PC-9 (cell line): Measurements from ENCODE around the gene ZNF688. TPM values are rescaled to one million over a fixed set of nuclear protein-coding genes. Genes with fewer than 3 reads are reported as not detected.

Source experiments
- BruUV-seq: library from RNA; stranded (reverse); fragments of 400-500 nt; replicated peaks from 2 replicates; lab custom pipeline; 2021; lab: Mats Ljungman, UMichigan
- CTCF ChIA-PET: fragments of 300-600 bp; sonication (Branson Sonifier 250); formaldehyde crosslinking; loops from one replicate; lab custom pipeline; 2022; ENCODE audit warnings: antibody characterized with exemption; lab: Charles Lee
- POLR2A ChIA-PET: fragments of 300-600 bp; sonication (Branson Sonifier 250); formaldehyde crosslinking; loops from one replicate; lab custom pipeline; 2022; ENCODE audit warnings: antibody characterized with exemption; ENCODE audit not compliant: unreplicated experiment; lab: Charles Lee
- DNase-seq, 2 experiments: peaks; one replicate each; pipeline versions ENCODE4 v3.0.0 to v3.0.0-alpha.2; 2015 to 2022; ENCODE audit warnings: mixed read lengths in 1 of 2
- H2AFZ ChIP-seq: fragments of 200-600 bp; sonication (generic); 2 replicates; pipeline ENCODE4 v1.8.1; 2017; ENCODE audit warnings: antibody characterized with exemption
- H3F3A ChIP-seq: fragments of 200-600 bp; sonication (generic); 2 replicates; pipeline ENCODE4 v1.8.1; 2017; ENCODE audit warnings: antibody characterized with exemption, mild to moderate bottlenecking, low read depth; ENCODE audit not compliant: insufficient read depth
- H3K27ac ChIP-seq: fragments of 200-600 bp; sonication (generic); 2 replicates; pipeline ENCODE4 v1.6.1; 2016; ENCODE audit warnings: mixed run types
- H3K27me3 ChIP-seq: fragments of 200-600 bp; sonication (generic); 2 replicates; pipeline ENCODE4 v1.6.1; 2016; ENCODE audit warnings: low read depth, mixed run types; ENCODE audit not compliant: insufficient read depth
- H3K36me3 ChIP-seq: fragments of 200-600 bp; sonication (generic); 2 replicates; pipeline ENCODE4 v1.6.1; 2016; ENCODE audit warnings: low read depth, mixed run types
- H3K4me1 ChIP-seq: fragments of 200-600 bp; sonication (generic); replicated peaks from 2 replicates; pipeline ENCODE4 v1.6.1; 2016; ENCODE audit warnings: mixed run types; ENCODE audit not compliant: insufficient read depth
- H3K4me2 ChIP-seq: fragments of 200-600 bp; sonication (generic); 2 replicates; pipeline ENCODE4 v1.6.1; 2017; ENCODE audit warnings: mixed run types
- H3K4me3 ChIP-seq: fragments of 200-600 bp; sonication (generic); 2 replicates; pipeline ENCODE4 v1.6.1; 2016; ENCODE audit warnings: mixed run types
- H3K79me2 ChIP-seq: fragments of 200-600 bp; sonication (generic); 2 replicates; pipeline ENCODE4 v1.6.1; 2017; ENCODE audit warnings: low read depth, mixed run types
- H3K9me2 ChIP-seq: fragments of 200-600 bp; sonication (generic); 2 replicates; pipeline ENCODE4 v1.8.1; 2017; ENCODE audit warnings: mild to moderate bottlenecking; ENCODE audit not compliant: insufficient read depth
- H3K9me3 ChIP-seq: fragments of 200-600 bp; sonication (generic); 2 replicates; pipeline ENCODE4 v1.8.1; 2016; ENCODE audit warnings: low read depth; ENCODE audit not compliant: insufficient read depth
- H4K20me1 ChIP-seq: fragments of 200-600 bp; sonication (generic); 2 replicates; pipeline ENCODE4 v1.8.1; 2017; ENCODE audit not compliant: insufficient read depth
- EZH2 ChIP-seq: fragments of 200-600 bp; sonication (generic); IDR thresholded peaks from 2 replicates; pipeline ENCODE4 v1.8.0; 2017; ENCODE audit warnings: antibody characterized with exemption, low read depth
- intact Hi-C: fragments of 100-400 bp; cut with micrococcal nuclease; formaldehyde crosslinking; loops from one replicate; pipeline ENCODE4 v1.10.0; 2022; ENCODE audit not compliant: unreplicated experiment
- total RNA-seq: library from RNA; stranded (reverse); gene quantifications from 2 replicates; pipeline ENCODE4 v1.2.3, GENCODE V29; 2021
- TF ChIP-seq, protein P1 (sequence below): fragments of 200-600 bp; sonication (generic); conservative IDR thresholded peaks from 2 replicates; pipeline ENCODE4 v1.6.1; 2017; ENCODE audit warnings: mixed run types, antibody characterized with exemption, mild to moderate bottlenecking, moderate library complexity

Gene ZNF688
- total RNA-seq, 1 experiment from 2014 or later: 13.1 TPM

- BruUV-seq: no TSS peak
- no peaks in the 10 kb centered on the region for H4K20me1 ChIP-seq
- 0 out of 2 replicates have a peak, but pooled peaks cover 4% of the 10 kb centered on the region for H3K79me2 ChIP-seq
- H3K4me2 ChIP-seq: peak overlapping the region; percentile 50
- no peaks in the 10 kb centered on the region for H3K36me3 ChIP-seq
- peaks cover 31% of the 10 kb centered on the region for H3F3A ChIP-seq
- H3K4me1 ChIP-seq: peaks cover 34% of the 10 kb centered on the region
- no peaks in the 10 kb centered on the region for H3K9me3 ChIP-seq
- POLR2A ChIA-PET: interaction anchor here (0.7 kb wide), 1 partner anchor 9 kb away, joined by 11 read pairs; no protein-coding TSS in a partner anchor
- TF ChIP-seq, protein P1, sequence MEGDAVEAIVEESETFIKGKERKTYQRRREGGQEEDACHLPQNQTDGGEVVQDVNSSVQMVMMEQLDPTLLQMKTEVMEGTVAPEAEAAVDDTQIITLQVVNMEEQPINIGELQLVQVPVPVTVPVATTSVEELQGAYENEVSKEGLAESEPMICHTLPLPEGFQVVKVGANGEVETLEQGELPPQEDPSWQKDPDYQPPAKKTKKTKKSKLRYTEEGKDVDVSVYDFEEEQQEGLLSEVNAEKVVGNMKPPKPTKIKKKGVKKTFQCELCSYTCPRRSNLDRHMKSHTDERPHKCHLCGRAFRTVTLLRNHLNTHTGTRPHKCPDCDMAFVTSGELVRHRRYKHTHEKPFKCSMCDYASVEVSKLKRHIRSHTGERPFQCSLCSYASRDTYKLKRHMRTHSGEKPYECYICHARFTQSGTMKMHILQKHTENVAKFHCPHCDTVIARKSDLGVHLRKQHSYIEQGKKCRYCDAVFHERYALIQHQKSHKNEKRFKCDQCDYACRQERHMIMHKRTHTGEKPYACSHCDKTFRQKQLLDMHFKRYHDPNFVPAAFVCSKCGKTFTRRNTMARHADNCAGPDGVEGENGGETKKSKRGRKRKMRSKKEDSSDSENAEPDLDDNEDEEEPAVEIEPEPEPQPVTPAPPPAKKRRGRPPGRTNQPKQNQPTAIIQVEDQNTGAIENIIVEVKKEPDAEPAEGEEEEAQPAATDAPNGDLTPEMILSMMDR: no peak
- no peak for TF ChIP-seq EZH2
- H3K4me3 ChIP-seq: no peak overlapping the region
- intact Hi-C loops: no loop called here
- H3K9me2 ChIP-seq: no peaks in the 10 kb centered on the region
- H3K27me3 ChIP-seq: no peaks in the 10 kb centered on the region
- DNase-seq: peak in 1 of 2 experiments; percentile 57
- CTCF ChIA-PET: interaction anchor here (0.9 kb wide), 1 partner anchor 31 kb away, joined by 4 read pairs; no protein-coding TSS in a partner anchor
- H2AFZ ChIP-seq: no peak overlapping the region
- H3K27ac ChIP-seq: peak overlapping the region; percentile 57
These were observed 4.1 kb downstream of the ZNF688 start for GRCh38 chr16:30567160-30567990.

GRCh38 chr16:30566531-30566930 lies 5.0 kb downstream of the ZNF688 start:
- H3K27ac ChIP-seq: no peak overlapping the region
- H3K4me3 ChIP-seq: no peak overlapping the region
- DNase-seq: no peak
- 0 out of 2 replicates have a peak, but pooled peaks cover 4% of the 10 kb centered on the region for H3K79me2 ChIP-seq
- TF ChIP-seq EZH2: no peak
- TF ChIP-seq, protein P1: no peak
- no peaks in the 10 kb centered on the region for H3K9me2 ChIP-seq
- H3F3A ChIP-seq: peaks cover 31% of the 10 kb centered on the region
- H3K27me3 ChIP-seq: no peaks in the 10 kb centered on the region
- H2AFZ ChIP-seq: no peak overlapping the region
- H3K4me1 ChIP-seq: peaks cover 33% of the 10 kb centered on the region
- no peaks in the 10 kb centered on the region for H3K9me3 ChIP-seq
- ChIA-PET CTCF (interaction anchor here (0.9 to 1.4 kb wide), 2 partner anchors 31 to 137 kb away, joined by 4 read pairs; partner anchors contain the start of gene DCTPP1), POLR2A (no interaction called here)
- intact Hi-C loops: no loop called here
- H3K36me3 ChIP-seq: no peaks in the 10 kb centered on the region
- H3K4me2 ChIP-seq: no peak overlapping the region
- no TSS peak for BruUV-seq
- H4K20me1 ChIP-seq: no peaks in the 10 kb centered on the region

- no peak overlapping the region for H3K27ac ChIP-seq
- CTCF ChIA-PET: interaction anchor here (1.4 kb wide), 1 partner anchor 136 kb away, joined by 4 read pairs; the partner anchor contains the start of gene DCTPP1
- POLR2A ChIA-PET: interaction anchor here (1.1 kb wide), 1 partner anchor 115 kb away, joined by 7 read pairs; no protein-coding TSS in a partner anchor
- no peak overlapping the region for H3K4me3 ChIP-seq
- TF ChIP-seq EZH2: no peak
- TF ChIP-seq, protein P1: no peak
- no peak overlapping the region for H2AFZ ChIP-seq
- no peaks in the 10 kb centered on the region for H3K36me3 ChIP-seq
- H3K4me2 ChIP-seq: no peak overlapping the region
- peaks cover 35% of the 10 kb centered on the region for H3K4me1 ChIP-seq
- no peaks in the 10 kb centered on the region for H3K9me3 ChIP-seq
- no peak for DNase-seq
- no peaks in the 10 kb centered on the region for H4K20me1 ChIP-seq
- H3F3A ChIP-seq: peaks cover 31% of the 10 kb centered on the region
- no peaks in the 10 kb centered on the region for H3K9me2 ChIP-seq
- intact Hi-C loops: no loop called here
- no peaks in the 10 kb centered on the region for H3K27me3 ChIP-seq
- H3K79me2 ChIP-seq: 0 out of 2 replicates have a peak, but pooled peaks cover 3% of the 10 kb centered on the region
- BruUV-seq: no TSS peak
These were observed 5.5 kb downstream of the ZNF688 start for GRCh38 chr16:30565984-30566383.
